ENCODE data around the gene PIP5K1A. TPM values are rescaled to one million over a fixed set of nuclear protein-coding genes. Genes with fewer than 3 reads are reported as not detected.
"Not testable (repeated sequence)": the region's sequence is repeated elsewhere in the genome, so short reads cannot be mapped to it uniquely, and the experiment has no call there.

The PIP5K1A gene
- total and polyA plus RNA-seq, 9 donors = 27.1 to 46.0 (median 38.3) TPM

DNA sequence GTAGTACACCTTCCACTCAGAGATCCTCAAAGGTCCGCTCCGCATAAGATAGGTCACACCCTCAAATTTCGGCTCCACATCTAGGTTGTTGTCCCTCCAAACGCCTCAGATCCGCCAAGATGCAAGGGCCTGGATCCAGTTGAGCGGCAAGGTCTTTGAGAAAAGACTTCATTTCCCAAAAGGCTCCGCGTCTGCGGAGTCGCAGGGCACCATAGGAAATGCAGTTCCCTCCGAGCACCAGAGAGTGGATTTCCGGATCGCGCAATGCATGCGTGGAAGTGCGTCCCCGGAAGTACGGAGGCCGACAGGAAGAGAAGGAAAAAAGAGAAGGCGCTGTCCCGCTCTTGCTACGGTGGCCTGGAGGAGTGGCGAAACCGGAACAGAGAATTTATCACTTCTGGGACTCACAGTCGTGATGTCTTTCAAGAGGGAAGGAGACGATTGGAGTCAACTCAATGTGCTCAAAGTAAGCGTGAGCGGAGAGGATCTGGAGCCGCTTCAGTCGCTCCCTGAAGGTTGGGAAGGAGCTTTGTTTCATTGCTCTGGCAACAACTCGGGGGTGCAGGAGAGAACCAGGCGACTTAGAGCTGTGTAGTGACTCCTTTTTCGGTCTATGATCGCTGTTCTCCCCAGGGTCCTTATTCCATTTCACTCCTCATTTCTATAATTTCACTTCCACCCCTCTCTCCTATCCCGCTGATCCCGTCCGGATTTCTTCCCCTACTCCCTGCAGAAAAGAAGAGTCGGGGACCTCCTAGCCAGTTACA is 32.4 kb upstream of the PIP5K1A start, which contains the start of the genes LYSMD1 and SCNM1:
TSS of gene LYSMD1 (minus strand) at position 165 of the 767 bp plus-strand sequence. CDS start 644 bp downstream, outside the sequence.
TSS of gene SCNM1 (plus strand) at position 407 of the 767 bp plus-strand sequence. CDS start at position 416, 9 bp downstream.
- peak; percentile 100 for DNase-seq
- H3K27ac ChIP-seq (ENCODE audit: low read length) = peak within 1 kb of the TSS; percentile 94
- peak within 1 kb of the TSS; percentile 96 for H3K4me3 ChIP-seq (ENCODE audit: low read length)
- peaks cover 26% of the 10 kb centered on the region for H3K4me1 ChIP-seq (ENCODE audit: control insufficient read depth, insufficient read depth, low read length)
- H3K9me3 ChIP-seq (replicated peaks; ENCODE audit: control insufficient read depth, low read depth, low read length) = no peaks in the 10 kb centered on the region
- under 1% methylated on average over 36 of the region's 38 CpGs for WGBS (ENCODE audit: insufficient coverage)
- no peaks in the 10 kb centered on the region for H3K27me3 ChIP-seq (ENCODE audit: control insufficient read depth, insufficient read depth, low read length)
- peaks cover 41% of the 10 kb centered on the region for H3K36me3 ChIP-seq (ENCODE audit: control insufficient read depth, insufficient read depth, low read length)

DNA sequence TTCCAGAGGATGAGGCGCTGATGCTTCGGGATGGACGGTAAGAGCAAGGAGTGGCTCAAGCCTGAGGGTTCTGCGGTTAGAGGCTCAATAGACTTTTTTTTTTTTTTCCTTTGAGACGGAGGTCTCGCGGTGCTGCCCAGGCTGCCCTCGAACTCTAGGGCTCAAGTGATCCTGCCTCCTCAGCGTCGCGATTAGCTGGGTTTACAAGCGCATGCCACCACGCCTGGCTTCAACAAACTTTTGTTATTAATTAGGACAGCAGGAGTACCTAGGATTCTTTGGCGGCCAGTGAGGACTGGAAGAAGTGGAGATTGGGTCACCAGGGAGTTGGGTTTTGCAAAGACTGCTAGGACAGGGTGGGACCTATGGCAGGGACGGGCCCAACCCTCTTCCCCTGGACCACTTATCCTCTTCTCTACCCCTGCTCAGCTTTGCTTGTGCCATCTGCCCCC is 31.8 kb upstream of the PIP5K1A start:
- Histone ChIP-seq H3K9me3 (replicated peaks; ENCODE audit: control insufficient read depth, low read depth, low read length) (no peaks in the 10 kb centered on the region), H3K36me3 (ENCODE audit: control insufficient read depth, insufficient read depth, low read length) (peaks cover 42% of the 10 kb centered on the region), H3K4me3 (ENCODE audit: low read length) (peak overlapping the region; percentile 96), H3K27ac (ENCODE audit: low read length) (peak overlapping the region; percentile 89), H3K27me3 (ENCODE audit: control insufficient read depth, insufficient read depth, low read length) (no peaks in the 10 kb centered on the region), H3K4me1 (ENCODE audit: control insufficient read depth, insufficient read depth, low read length) (peaks cover 27% of the 10 kb centered on the region)
- no CpG with 5 or more reads among the region's 15 CpGs for WGBS (ENCODE audit: insufficient coverage)
- no peak for DNase-seq

DNA sequence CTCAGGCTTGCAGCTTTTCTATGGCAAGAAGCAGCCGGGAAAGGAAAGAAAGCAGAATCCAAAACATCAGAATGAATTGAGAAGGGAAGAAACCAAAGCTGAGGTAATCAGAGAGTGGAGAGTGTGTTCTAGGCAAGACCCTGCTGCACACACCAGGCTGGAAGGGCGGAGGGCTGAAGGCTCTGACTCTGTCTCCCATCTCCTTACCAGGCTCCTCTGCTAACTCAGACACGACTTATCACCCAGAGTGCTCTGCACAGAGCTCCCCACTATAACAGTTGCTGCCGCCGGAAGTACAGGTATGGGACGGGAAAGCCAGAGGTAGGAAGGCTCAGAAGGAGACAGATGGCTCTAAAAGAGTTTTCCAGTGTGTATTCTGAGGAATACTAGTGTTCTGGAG is 31.2 kb upstream of the PIP5K1A start:
- H3K4me3 ChIP-seq (ENCODE audit: low read length) = peak overlapping the region; percentile 96
- H3K27me3 ChIP-seq (ENCODE audit: control insufficient read depth, insufficient read depth, low read length) = no peaks in the 10 kb centered on the region
- no peak for DNase-seq
- H3K27ac ChIP-seq (ENCODE audit: low read length) = no peak overlapping the region
- H3K4me1 ChIP-seq (ENCODE audit: control insufficient read depth, insufficient read depth, low read length) = peaks cover 27% of the 10 kb centered on the region
- H3K36me3 ChIP-seq (ENCODE audit: control insufficient read depth, insufficient read depth, low read length) = peaks cover 44% of the 10 kb centered on the region
- WGBS (ENCODE audit: insufficient coverage) = 86% methylated on average over 2 of the region's 6 CpGs
- H3K9me3 ChIP-seq (replicated peaks; ENCODE audit: control insufficient read depth, low read depth, low read length) = no peaks in the 10 kb centered on the region

DNA sequence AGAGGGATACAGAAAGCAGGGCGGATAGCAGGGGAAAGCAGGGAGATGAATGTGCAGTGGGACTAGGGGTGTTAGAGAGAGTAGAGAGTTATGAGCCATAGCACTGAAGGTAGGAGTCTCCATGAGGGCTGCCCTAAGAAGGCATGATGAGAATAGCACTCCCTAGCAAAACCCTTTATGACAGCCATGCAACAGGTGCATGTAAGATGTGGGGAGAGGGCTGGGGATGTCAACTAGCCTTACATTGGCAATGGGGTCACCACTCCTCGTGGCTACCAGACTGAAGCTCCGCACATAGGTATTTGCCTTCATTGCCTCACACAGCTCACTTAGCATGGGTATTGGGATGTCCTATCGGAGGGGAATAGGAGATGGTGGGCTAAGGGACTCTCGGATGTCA is 27.2 kb upstream of the PIP5K1A start:
- no peak overlapping the region for H3K27ac ChIP-seq (ENCODE audit: low read length)
- WGBS (ENCODE audit: insufficient coverage) = 75% methylated on average over 1 of the region's 5 CpGs

DNA sequence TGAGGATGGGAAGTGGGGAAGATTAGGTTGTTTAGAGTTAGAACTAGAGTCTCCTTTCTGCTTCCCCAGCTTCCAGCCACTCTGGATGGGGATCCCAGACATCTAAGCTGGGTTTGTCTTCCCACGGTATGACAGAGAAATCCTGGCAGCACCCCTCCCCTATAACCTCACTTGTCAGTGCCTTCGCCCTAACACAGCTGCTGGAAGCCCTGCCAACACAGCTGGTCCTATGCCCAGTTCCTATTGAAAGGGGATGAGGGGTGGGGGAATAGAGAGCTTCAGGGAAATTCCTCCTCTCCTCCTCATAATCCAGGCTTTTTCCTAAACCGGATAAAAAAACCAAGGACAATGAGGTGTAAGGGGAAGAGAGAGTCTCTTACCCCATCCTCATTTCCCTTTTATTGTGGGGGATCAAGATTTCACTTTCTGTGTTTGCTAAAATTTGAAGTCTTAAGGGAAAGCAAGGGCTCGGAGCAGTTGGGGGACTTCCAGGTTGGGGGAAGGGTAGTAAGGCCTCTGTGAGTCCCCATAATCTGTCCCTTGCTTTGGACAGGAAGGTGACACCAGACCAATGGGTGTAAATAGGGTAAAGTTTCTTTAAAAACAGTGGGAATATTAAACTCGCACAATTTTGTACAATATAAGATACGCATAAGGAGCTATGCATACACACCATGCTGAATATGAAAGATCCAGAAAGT is 23.2 kb upstream of the PIP5K1A start:
- peak overlapping the region; percentile 7 for H3K4me3 ChIP-seq (ENCODE audit: low read length)
- DNase-seq = peak; percentile 88
- H3K36me3 ChIP-seq (ENCODE audit: control insufficient read depth, insufficient read depth, low read length) = peaks cover 72% of the 10 kb centered on the region
- H3K27ac ChIP-seq (ENCODE audit: low read length) = peak overlapping the region; percentile 83
- 0% methylated on average over 1 of the region's 6 CpGs for WGBS (ENCODE audit: insufficient coverage)
- H3K9me3 ChIP-seq (replicated peaks; ENCODE audit: control insufficient read depth, low read depth, low read length) = no peaks in the 10 kb centered on the region
- no peaks in the 10 kb centered on the region for H3K27me3 ChIP-seq (ENCODE audit: control insufficient read depth, insufficient read depth, low read length)
- H3K4me1 ChIP-seq (ENCODE audit: control insufficient read depth, insufficient read depth, low read length) = peaks cover 23% of the 10 kb centered on the region

More for the DNA sequence above, 27.2 kb upstream of the PIP5K1A start:
- peaks cover 36% of the 10 kb centered on the region for H3K4me1 ChIP-seq (ENCODE audit: control insufficient read depth, insufficient read depth, low read length)
- H3K36me3 ChIP-seq (ENCODE audit: control insufficient read depth, insufficient read depth, low read length) = peaks cover 66% of the 10 kb centered on the region
- H3K4me3 ChIP-seq (ENCODE audit: low read length) = no peak overlapping the region
- no peak for DNase-seq
- no peaks in the 10 kb centered on the region for H3K9me3 ChIP-seq (replicated peaks; ENCODE audit: control insufficient read depth, low read depth, low read length)
- H3K27me3 ChIP-seq (ENCODE audit: control insufficient read depth, insufficient read depth, low read length) = no peaks in the 10 kb centered on the region

DNA sequence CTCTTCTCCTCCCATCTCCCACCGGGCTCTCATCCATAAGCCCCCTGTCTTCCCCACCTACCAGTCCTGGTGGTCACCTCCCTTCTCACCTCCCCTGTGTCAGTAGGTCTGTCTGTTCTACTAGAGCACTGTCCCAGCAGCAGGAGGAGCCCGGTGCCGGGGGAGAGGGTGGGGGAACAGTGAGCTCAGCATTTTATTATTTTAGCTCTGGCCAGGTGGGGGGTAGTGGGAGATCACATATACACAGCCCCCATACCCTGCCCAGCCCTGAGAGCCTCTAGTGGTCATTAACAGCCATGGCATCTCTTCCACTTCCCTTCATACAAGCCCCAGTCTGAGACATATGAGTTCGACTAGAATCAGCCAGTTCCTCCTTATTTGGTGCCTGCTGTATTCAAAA is 22.5 kb upstream of the PIP5K1A start, which contains the start of gene TMOD4:
TSS of gene TMOD4 (minus strand) at position 119 of the 400 bp plus-strand sequence. CDS start 1,106 bp downstream, outside the sequence.
- peak within 1 kb of the TSS; percentile 83 for H3K27ac ChIP-seq (ENCODE audit: low read length)
- H3K36me3 ChIP-seq (ENCODE audit: control insufficient read depth, insufficient read depth, low read length) = peaks cover 70% of the 10 kb centered on the region
- WGBS (ENCODE audit: insufficient coverage) = no CpG with 5 or more reads among the region's 4 CpGs
- no peaks in the 10 kb centered on the region for H3K9me3 ChIP-seq (replicated peaks; ENCODE audit: control insufficient read depth, low read depth, low read length)
- peak within 1 kb of the TSS; percentile 7 for H3K4me3 ChIP-seq (ENCODE audit: low read length)
- no peaks in the 10 kb centered on the region for H3K27me3 ChIP-seq (ENCODE audit: control insufficient read depth, insufficient read depth, low read length)
- DNase-seq = peak; percentile 47
- H3K4me1 ChIP-seq (ENCODE audit: control insufficient read depth, insufficient read depth, low read length) = peaks cover 18% of the 10 kb centered on the region

DNA sequence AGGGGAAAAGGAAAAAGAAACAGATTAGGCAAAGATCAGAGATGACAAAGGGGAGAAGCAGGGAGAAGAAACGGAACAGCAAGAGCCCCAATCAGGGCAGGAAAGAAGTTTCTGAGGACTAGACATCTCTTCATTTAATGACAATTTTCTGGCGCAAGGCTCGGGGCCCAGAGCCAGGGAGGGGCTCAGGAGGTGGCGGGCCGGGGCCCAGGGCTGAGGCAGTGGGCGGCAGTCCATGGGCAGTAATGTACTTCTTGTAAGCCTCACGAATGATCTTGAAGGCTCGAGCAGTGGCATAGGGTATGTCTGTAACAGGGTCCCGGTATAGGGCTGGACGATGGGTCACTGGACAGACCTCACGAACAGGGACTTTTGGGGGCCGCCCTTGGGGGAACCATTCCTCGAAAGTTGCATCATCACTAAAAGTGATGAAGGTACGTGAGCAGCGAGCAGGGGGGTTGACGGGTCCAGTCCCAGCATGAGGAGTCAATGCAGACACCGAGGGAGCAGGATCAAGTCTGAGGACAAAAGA is 21.8 kb upstream of the PIP5K1A start:
- no peak overlapping the region for H3K4me3 ChIP-seq (ENCODE audit: low read length)
- no peak overlapping the region for H3K27ac ChIP-seq (ENCODE audit: low read length)
- no peaks in the 10 kb centered on the region for H3K27me3 ChIP-seq (ENCODE audit: control insufficient read depth, insufficient read depth, low read length)
- peaks cover 70% of the 10 kb centered on the region for H3K36me3 ChIP-seq (ENCODE audit: control insufficient read depth, insufficient read depth, low read length)
- no peaks in the 10 kb centered on the region for H3K9me3 ChIP-seq (replicated peaks; ENCODE audit: control insufficient read depth, low read depth, low read length)
- no peak for DNase-seq
- peaks cover 17% of the 10 kb centered on the region for H3K4me1 ChIP-seq (ENCODE audit: control insufficient read depth, insufficient read depth, low read length)
- WGBS (ENCODE audit: insufficient coverage) = 90% methylated on average over 17 of the region's 17 CpGs

DNA sequence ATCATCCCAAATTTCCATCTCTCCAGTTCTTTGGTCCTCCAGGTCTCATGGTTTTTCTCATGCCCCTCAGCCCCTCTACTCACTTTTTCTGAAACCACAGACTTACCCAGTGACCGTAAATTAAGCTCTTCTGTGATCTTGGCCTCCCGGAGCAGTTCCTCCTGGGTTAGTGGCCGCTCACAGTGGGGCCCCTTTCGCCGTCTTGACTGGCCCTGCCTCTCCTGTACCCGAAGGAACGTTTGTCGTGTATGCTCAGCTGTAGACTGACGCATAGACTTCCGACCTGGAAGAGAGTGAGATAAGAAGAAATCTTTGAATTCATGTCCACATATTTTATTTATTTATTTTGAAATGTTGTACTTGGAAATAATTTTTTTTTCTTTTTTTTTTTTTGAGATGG is 14.1 kb upstream of the PIP5K1A start:
- WGBS (ENCODE audit: insufficient coverage) = 96% methylated on average over 5 of the region's 10 CpGs

DNA sequence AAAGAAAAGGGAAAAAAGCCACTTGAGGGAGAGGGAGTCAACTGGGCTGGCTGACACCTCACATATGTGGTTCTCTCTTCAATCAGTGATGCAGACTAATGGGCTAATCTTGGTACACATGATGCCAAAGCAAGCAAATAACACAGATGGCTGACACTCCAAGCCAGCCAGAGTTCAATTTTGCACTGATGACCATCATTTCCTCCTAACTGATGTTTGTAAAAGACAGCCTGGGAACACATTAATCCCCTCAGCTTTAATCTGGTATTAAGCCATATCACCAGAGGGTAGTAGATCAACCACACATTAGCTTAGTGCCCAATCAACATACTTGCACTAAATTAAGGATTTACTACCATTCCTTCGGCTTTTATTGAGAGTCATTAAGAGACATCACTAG is 11.1 kb upstream of the PIP5K1A start:
- H3K9me3 ChIP-seq (replicated peaks; ENCODE audit: control insufficient read depth, low read depth, low read length) = no peaks in the 10 kb centered on the region
- H3K27ac ChIP-seq (ENCODE audit: low read length) = no peak overlapping the region
- H3K4me1 ChIP-seq (ENCODE audit: control insufficient read depth, insufficient read depth, low read length) = peaks cover 12% of the 10 kb centered on the region
- no peaks in the 10 kb centered on the region for H3K27me3 ChIP-seq (ENCODE audit: control insufficient read depth, insufficient read depth, low read length)
- no peak for DNase-seq
- WGBS (ENCODE audit: insufficient coverage) = no CpG with 5 or more reads among the region's 1 CpG
- peaks cover 33% of the 10 kb centered on the region for H3K36me3 ChIP-seq (ENCODE audit: control insufficient read depth, insufficient read depth, low read length)
- no peak overlapping the region for H3K4me3 ChIP-seq (ENCODE audit: low read length)

More for the DNA sequence above, 14.1 kb upstream of the PIP5K1A start:
- no peaks in the 10 kb centered on the region for H3K9me3 ChIP-seq (replicated peaks; ENCODE audit: control insufficient read depth, low read depth, low read length)
- no peaks in the 10 kb centered on the region for H3K27me3 ChIP-seq (ENCODE audit: control insufficient read depth, insufficient read depth, low read length)
- no peak overlapping the region for H3K4me3 ChIP-seq (ENCODE audit: low read length)
- H3K4me1 ChIP-seq (ENCODE audit: control insufficient read depth, insufficient read depth, low read length) = peaks cover 12% of the 10 kb centered on the region
- DNase-seq = no peak
- H3K27ac ChIP-seq (ENCODE audit: low read length) = no peak overlapping the region
- peaks cover 56% of the 10 kb centered on the region for H3K36me3 ChIP-seq (ENCODE audit: control insufficient read depth, insufficient read depth, low read length)

DNA sequence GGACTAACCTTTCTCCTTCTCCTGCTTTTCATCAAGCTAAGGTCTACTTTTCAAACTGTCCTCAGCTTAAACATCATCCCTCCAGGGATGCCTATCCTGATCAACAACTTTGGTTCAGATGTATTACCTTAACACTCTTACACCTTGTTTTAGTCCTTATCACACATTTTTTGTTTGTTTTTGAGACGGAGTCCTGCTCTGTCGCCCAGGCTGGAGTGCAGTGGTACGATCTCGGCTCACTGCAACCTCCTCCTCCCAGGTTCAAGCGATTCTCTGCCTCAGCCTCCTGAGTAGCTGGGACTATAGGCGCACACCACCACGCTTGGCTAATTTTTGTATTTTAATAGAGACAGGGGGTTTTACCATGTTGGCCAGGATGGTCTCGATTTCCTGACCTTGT is 9.7 kb upstream of the PIP5K1A start:
- H3K4me1 ChIP-seq (ENCODE audit: control insufficient read depth, insufficient read depth, low read length) = peaks cover 12% of the 10 kb centered on the region
- not testable (repeated sequence) for H3K27me3 ChIP-seq (ENCODE audit: control insufficient read depth, insufficient read depth, low read length); DNase-seq; H3K9me3 ChIP-seq (replicated peaks; ENCODE audit: control insufficient read depth, low read depth, low read length)
- H3K27ac ChIP-seq (ENCODE audit: low read length) = peak overlapping the region; percentile 95
- peak overlapping the region; percentile 83 for H3K4me3 ChIP-seq (ENCODE audit: low read length)
- peaks cover 19% of the 10 kb centered on the region for H3K36me3 ChIP-seq (ENCODE audit: control insufficient read depth, insufficient read depth, low read length)
- WGBS (ENCODE audit: insufficient coverage) = 91% methylated on average over 4 of the region's 8 CpGs
